ENCODE results near the gene EGLN2.
"Not testable (repeated sequence)": the region's sequence is repeated elsewhere in the genome, so short reads cannot be mapped to it uniquely, and the experiment has no call there.

Gene EGLN2

GRCh38 chr19:40846722-40847121 is 47.7 kb downstream of the EGLN2 start:
- H3K36me3 ChIP-seq (ENCODE audit: control insufficient read depth, insufficient read depth, low read length); H3K9me3 ChIP-seq (ENCODE audit: control insufficient read depth, insufficient read depth, low read length); H3K9ac ChIP-seq (ENCODE audit: low read depth, low read length); H3K4me3 ChIP-seq (ENCODE audit: low read depth, low read length); H3K4me1 ChIP-seq (ENCODE audit: control insufficient read depth, insufficient read depth, low read length): not testable (repeated sequence)
- peaks cover 37% of the 10 kb centered on the region for H3K27me3 ChIP-seq (ENCODE audit: control insufficient read depth, insufficient read depth, low read length)

DNA sequence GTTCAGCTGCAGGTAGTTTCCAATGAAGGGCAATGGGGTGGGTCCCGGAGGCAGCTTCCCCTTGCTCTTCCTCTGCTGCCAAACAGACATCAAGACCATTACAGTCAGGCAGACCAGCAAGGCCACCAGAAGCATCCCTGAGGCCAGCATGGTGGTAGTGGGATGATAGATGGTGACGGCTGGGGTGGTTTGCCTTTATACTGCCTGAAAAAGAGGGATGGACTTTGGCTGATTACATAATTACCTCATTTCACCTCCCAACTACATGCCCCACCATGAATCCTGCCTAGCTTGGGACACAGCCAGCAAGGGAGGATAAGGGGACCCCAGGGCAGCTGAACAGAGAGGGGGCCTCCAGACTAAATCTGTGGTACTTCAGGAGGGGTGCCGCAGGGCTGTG is 51.3 kb downstream of the EGLN2 start, which contains the start of gene CYP2A6:
Gene CYP2A6 (minus strand): TSS at position 171 of the 400 bp plus-strand sequence. CDS start 21 bp downstream, at position 150.
- not testable (repeated sequence) for H3K9me3 ChIP-seq (ENCODE audit: control insufficient read depth, insufficient read depth, low read length); H3K9ac ChIP-seq (ENCODE audit: low read depth, low read length); H3K36me3 ChIP-seq (ENCODE audit: control insufficient read depth, insufficient read depth, low read length); H3K4me3 ChIP-seq (ENCODE audit: low read depth, low read length); H3K4me1 ChIP-seq (ENCODE audit: control insufficient read depth, insufficient read depth, low read length)
- peaks cover 35% of the 10 kb centered on the region for H3K27me3 ChIP-seq (ENCODE audit: control insufficient read depth, insufficient read depth, low read length)

- not testable (repeated sequence) for H3K36me3 ChIP-seq (ENCODE audit: control insufficient read depth, insufficient read depth, low read length); H3K9ac ChIP-seq (ENCODE audit: low read depth, low read length); H3K4me1 ChIP-seq (ENCODE audit: control insufficient read depth, insufficient read depth, low read length); H3K4me3 ChIP-seq (ENCODE audit: low read depth, low read length); H3K9me3 ChIP-seq (ENCODE audit: control insufficient read depth, insufficient read depth, low read length)
- H3K27me3 ChIP-seq (ENCODE audit: control insufficient read depth, insufficient read depth, low read length), result peaks cover 31% of the 10 kb centered on the region
Measured at GRCh38 chr19:40852467-40853152, 53.6 kb downstream of the EGLN2 start.
